K562 (cell line): Measurements from ENCODE around the gene TMEM167B. TPM values are rescaled to one million over a fixed set of nuclear protein-coding genes. Genes with fewer than 3 reads are reported as not detected.

Experiments used
- ATF7 ChIP-seq: fragments of 450-650 bp; IDR thresholded peaks from 2 replicates; pipeline ENCODE4 v1.7.1; 2014; ENCODE audit warnings: mild to moderate bottlenecking, moderate library complexity
- ESRRA ChIP-seq: fragments of 450-650 bp; IDR thresholded peaks from 2 replicates; pipeline ENCODE4 v1.6.1; 2014; ENCODE audit warnings: low read depth, mild to moderate bottlenecking, moderate library complexity, borderline replicate concordance
- HMGN3 ChIP-seq: IDR thresholded peaks from 2 replicates; pipeline ENCODE4 v1.6.1; 2011; ENCODE audit warnings: borderline replicate concordance, low read depth, mild to moderate bottlenecking, mixed read lengths, low read length; ENCODE audit not compliant: insufficient read length; ENCODE audit errors: extremely low read depth
- IRF2 ChIP-seq: sonication (generic); formaldehyde crosslinking; IDR thresholded peaks from 2 replicates; pipeline ENCODE4 v1.8.1; 2022; ENCODE audit warnings: mild to moderate bottlenecking, missing genetic modification reagents
- JUNB ChIP-seq: fragments of 450-650 bp; formaldehyde crosslinking; conservative IDR thresholded peaks from 2 replicates; pipeline ENCODE4 v1.4.0; 2020; ENCODE audit warnings: mild to moderate bottlenecking
- MYNN ChIP-seq, 2 experiments: sonication (generic); formaldehyde crosslinking in 1 of 2; IDR thresholded peaks; 2 replicates each; pipeline versions ENCODE4 v1.5.0 to v1.6.1; 2016 to 2020; ENCODE audit warnings: antibody characterized with exemption in 1 of 2, missing genetic modification reagents in 1 of 2
- NFE2 ChIP-seq: IDR thresholded peaks from 2 replicates; pipeline ENCODE4 v1.6.1; 2014; ENCODE audit warnings: antibody characterized with exemption, low read depth
- PRPF4 ChIP-seq: fragments of 200-400 bp; formaldehyde crosslinking; IDR thresholded peaks from one replicate; pipeline ENCODE4 v1.6.1; 2017; ENCODE audit warnings: low read length, low read depth, mild to moderate bottlenecking; ENCODE audit not compliant: insufficient read depth, poor library complexity, severe bottlenecking
- TFAM ChIP-seq: fragments of 250-450 bp; sonication (Bioruptor Pico); conservative IDR thresholded peaks from 2 replicates; pipeline ENCODE4 v1.5.0; 2021; ENCODE audit warnings: mild to moderate bottlenecking, moderate library complexity
- ZBTB8A ChIP-seq: fragments of 450-650 bp; IDR thresholded peaks from 2 replicates; pipeline ENCODE4 v1.6.1; 2018; ENCODE audit warnings: mild to moderate bottlenecking, moderate library complexity; ENCODE audit not compliant: partially characterized antibody
- ZFX ChIP-seq: sonication (generic); formaldehyde crosslinking; IDR thresholded peaks from 2 replicates; pipeline ENCODE4 v1.8.0; 2022; ENCODE audit warnings: mild to moderate bottlenecking, missing genetic modification reagents, moderate library complexity
- ZNF184 ChIP-seq: sonication (generic); formaldehyde crosslinking; IDR thresholded peaks from 2 replicates; pipeline ENCODE4 v1.5.0; 2020; ENCODE audit warnings: missing genetic modification reagents
- polyA plus RNA-seq, 8 experiments: library from polyadenylated mRNA; depleted of rRNA in 4 of 8; stranded (reverse) in 5 of 8; unstranded in 3 of 8; fragments of >200 nt; fragmentation: Nextera tagmentation in 2 of 8; fragmentation: Illumina TruSeq in 1 of 8; extraction: Ambion mirVana in 2 of 8; extraction: Trizol in 1 of 8; gene quantifications; 2 replicates each; pipeline versions ENCODE4 v1.2.1 to v1.2.3, GENCODE V29; 2011 to 2014; ENCODE audit warnings: inconsistent platforms in 1 of 8, missing spikeins in 1 of 8
- total RNA-seq, 7 experiments: library from RNA; depleted of rRNA in 6 of 7; stranded (reverse); fragments of >200 nt in 6 of 7; fragmentation: Illumina TruSeq in 2 of 7; extraction: Trizol in 2 of 7; gene quantifications; 2 replicates each; pipeline versions ENCODE4 v1.2.1 to v1.2.3, GENCODE V29; 2011 to 2021; ENCODE audit warnings: low replicate concordance in 1 of 7
- TF ChIP-seq, protein P1 (sequence below), 2 experiments: fragments of 450-650 bp in 1 of 2; sonication (generic) in 1 of 2; formaldehyde crosslinking; conservative IDR thresholded peaks; 2 replicates each; pipeline versions ENCODE4 v1.4.0 to v1.8.1; 2020 to 2022; ENCODE audit warnings: mild to moderate bottlenecking in 1 of 2, missing genetic modification reagents in 1 of 2
- TF ChIP-seq, protein P2 (sequence below): fragments of 250-450 bp; sonication (Bioruptor Pico); IDR thresholded peaks from 2 replicates; pipeline ENCODE4 v1.5.0; 2020; ENCODE audit warnings: mild to moderate bottlenecking, borderline replicate concordance
- TF ChIP-seq, protein P3 (sequence below): sonication (generic); formaldehyde crosslinking; IDR thresholded peaks from 2 replicates; pipeline ENCODE4 v1.8.0; 2022; ENCODE audit warnings: mild to moderate bottlenecking, low read depth, missing genetic modification reagents
- TF ChIP-seq, protein P4 (sequence below): sonication (generic); formaldehyde crosslinking; IDR thresholded peaks from 2 replicates; pipeline ENCODE4 v1.8.1; 2022; ENCODE audit warnings: missing genetic modification reagents

TMEM167B gene
- total and polyA plus RNA-seq, 9 of the 15 experiments (the other 6 are each of a cell fraction or from before 2014, with no cell fraction given): 17.2 to 36.4 (median 32.2) TPM

- TF ChIP-seq, protein P1, sequence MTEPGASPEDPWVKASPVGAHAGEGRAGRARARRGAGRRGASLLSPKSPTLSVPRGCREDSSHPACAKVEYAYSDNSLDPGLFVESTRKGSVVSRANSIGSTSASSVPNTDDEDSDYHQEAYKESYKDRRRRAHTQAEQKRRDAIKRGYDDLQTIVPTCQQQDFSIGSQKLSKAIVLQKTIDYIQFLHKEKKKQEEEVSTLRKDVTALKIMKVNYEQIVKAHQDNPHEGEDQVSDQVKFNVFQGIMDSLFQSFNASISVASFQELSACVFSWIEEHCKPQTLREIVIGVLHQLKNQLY (CRISPR knock-in tag; conservative IDR thresholded peaks at IDR 0.05): peak in 1 of 2 experiments; percentile 75; a peak in 1 of 4 replicates
- TF ChIP-seq HMGN3: peak; percentile 67
- TF ChIP-seq ZFX (CRISPR knock-in tag): peak; percentile 100
- peak; percentile 73 for TF ChIP-seq ESRRA
- no peak for TF ChIP-seq JUNB (CRISPR knock-in tag)
- TF ChIP-seq, protein P2, sequence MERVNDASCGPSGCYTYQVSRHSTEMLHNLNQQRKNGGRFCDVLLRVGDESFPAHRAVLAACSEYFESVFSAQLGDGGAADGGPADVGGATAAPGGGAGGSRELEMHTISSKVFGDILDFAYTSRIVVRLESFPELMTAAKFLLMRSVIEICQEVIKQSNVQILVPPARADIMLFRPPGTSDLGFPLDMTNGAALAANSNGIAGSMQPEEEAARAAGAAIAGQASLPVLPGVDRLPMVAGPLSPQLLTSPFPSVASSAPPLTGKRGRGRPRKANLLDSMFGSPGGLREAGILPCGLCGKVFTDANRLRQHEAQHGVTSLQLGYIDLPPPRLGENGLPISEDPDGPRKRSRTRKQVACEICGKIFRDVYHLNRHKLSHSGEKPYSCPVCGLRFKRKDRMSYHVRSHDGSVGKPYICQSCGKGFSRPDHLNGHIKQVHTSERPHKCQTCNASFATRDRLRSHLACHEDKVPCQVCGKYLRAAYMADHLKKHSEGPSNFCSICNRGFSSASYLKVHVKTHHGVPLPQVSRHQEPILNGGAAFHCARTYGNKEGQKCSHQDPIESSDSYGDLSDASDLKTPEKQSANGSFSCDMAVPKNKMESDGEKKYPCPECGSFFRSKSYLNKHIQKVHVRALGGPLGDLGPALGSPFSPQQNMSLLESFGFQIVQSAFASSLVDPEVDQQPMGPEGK (CRISPR knock-in tag): no peak
- no peak for TF ChIP-seq ZNF184 (CRISPR knock-in tag)
- no peak for TF ChIP-seq IRF2 (CRISPR knock-in tag)
- TF ChIP-seq, protein P3, sequence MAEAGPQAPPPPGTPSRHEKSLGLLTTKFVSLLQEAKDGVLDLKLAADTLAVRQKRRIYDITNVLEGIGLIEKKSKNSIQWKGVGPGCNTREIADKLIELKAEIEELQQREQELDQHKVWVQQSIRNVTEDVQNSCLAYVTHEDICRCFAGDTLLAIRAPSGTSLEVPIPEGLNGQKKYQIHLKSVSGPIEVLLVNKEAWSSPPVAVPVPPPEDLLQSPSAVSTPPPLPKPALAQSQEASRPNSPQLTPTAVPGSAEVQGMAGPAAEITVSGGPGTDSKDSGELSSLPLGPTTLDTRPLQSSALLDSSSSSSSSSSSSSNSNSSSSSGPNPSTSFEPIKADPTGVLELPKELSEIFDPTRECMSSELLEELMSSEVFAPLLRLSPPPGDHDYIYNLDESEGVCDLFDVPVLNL (CRISPR knock-in tag): no peak
- 0 out of 2 replicates have a peak, but pooled peaks have one; percentile 47 for TF ChIP-seq MYNN (IDR thresholded peaks at IDR 0.05)
- no peak for TF ChIP-seq MYNN (CRISPR knock-in tag; IDR thresholded peaks at IDR 0.05)
- TF ChIP-seq NFE2: peak; percentile 24; the same call in 1 of the 2 replicates
- TF ChIP-seq PRPF4: no peak
- TF ChIP-seq TFAM (CRISPR knock-in tag): no peak
- TF ChIP-seq, protein P4, sequence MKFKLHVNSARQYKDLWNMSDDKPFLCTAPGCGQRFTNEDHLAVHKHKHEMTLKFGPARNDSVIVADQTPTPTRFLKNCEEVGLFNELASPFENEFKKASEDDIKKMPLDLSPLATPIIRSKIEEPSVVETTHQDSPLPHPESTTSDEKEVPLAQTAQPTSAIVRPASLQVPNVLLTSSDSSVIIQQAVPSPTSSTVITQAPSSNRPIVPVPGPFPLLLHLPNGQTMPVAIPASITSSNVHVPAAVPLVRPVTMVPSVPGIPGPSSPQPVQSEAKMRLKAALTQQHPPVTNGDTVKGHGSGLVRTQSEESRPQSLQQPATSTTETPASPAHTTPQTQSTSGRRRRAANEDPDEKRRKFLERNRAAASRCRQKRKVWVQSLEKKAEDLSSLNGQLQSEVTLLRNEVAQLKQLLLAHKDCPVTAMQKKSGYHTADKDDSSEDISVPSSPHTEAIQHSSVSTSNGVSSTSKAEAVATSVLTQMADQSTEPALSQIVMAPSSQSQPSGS (CRISPR knock-in tag): no peak
- TF ChIP-seq ATF7: peak; percentile 89
- no peak for TF ChIP-seq ZBTB8A
Observed at GRCh38 chr1:109075531-109076490, 14.8 kb upstream of the TMEM167B start, which contains the start of gene TAF13 (continued).
